ENCODE measurements around the gene C19orf85.

The C19orf85 gene

DNA sequence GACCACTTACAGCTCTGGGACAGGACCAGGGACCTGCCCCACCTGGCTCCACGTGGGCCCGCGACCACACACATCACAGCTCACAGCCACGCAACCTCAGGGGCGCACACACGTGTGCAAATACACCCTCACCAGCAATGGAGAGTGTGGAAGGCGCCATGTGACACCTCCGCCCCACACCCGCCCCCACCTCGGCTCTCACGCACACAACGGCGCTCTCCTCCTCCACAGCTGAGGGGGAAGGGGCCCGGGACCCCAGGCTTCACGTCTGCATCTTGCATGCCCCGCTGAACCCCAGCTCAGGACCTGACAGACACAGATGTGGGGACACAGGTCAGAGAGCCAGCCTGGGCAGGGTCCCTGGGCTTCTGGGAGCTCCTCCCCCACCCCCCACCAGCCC is 15.1 kb downstream of the C19orf85 start:
- TF ChIP-seq EGR1 (IDR thresholded peaks at IDR 0.05) = no peak
- no peak for TF ChIP-seq TEAD4 (IDR thresholded peaks at IDR 0.05)
- no peak for TF ChIP-seq CREB1 (IDR thresholded peaks at IDR 0.05; ENCODE audit: low read depth)
- no peak for TF ChIP-seq TAF1 (IDR thresholded peaks at IDR 0.05; ENCODE audit: low read depth)

DNA sequence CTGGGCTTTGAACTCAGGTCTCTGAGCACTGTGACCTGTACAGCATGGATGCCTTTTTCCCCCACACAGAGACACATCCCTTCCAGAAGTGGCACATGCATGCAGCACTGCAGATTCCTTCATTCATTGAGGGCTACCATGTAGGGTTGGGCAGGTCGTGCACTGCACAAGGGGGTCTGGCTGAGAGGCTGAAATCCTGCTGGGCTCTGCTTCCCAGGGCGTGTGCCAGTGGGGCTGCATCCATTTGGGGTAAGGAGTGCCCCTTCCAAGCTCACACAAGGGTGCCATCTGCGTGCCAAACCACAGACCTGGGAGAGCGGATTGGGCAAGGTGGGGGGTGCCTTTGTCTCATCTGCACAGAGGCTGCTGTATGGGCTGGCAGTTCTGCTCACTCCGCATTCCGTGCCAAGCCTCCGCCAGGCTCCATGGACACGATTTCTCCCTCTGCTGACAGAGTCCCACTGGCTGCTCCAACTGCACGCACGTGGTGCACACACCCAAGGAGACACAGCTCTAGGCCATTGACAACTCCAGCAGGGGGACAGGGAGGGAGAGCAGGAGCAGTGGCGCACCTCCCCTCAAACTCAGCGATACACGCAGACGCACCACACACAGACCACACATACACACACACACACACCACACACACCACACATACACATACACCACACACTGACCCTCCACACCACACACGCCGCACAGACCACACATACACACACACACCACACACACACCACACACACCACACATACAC is 17.0 kb downstream of the C19orf85 start:
- TF ChIP-seq CEBPB (IDR thresholded peaks at IDR 0.05) (peak; percentile 38; the same call in 1 of the 2 replicates), EGR1 (IDR thresholded peaks at IDR 0.05) (no peak), TAF1 (IDR thresholded peaks at IDR 0.05; ENCODE audit: low read depth) (no peak), TCF12 (IDR thresholded peaks at IDR 0.05; ENCODE audit: low read depth) (peak; percentile 33; the same call in 1 of the 2 replicates), NFIC (IDR thresholded peaks at IDR 0.05) (peak; percentile 95), TEAD4 (IDR thresholded peaks at IDR 0.05) (peak; percentile 52; the same call in 1 of the 2 replicates), FOXM1 (IDR thresholded peaks at IDR 0.05; ENCODE audit: borderline replicate concordance, low read depth) (no peak), ZBTB7A (IDR thresholded peaks at IDR 0.05; ENCODE audit: low read depth) (no peak), CREB1 (IDR thresholded peaks at IDR 0.05; ENCODE audit: low read depth) (no peak), YY1 (IDR thresholded peaks at IDR 0.05; ENCODE audit: low read depth) (0 out of 2 replicates have a peak, but pooled peaks have one; percentile 17), EP300 (IDR thresholded peaks at IDR 0.05; ENCODE audit: borderline replicate concordance) (peak; percentile 45; the same call in 1 of the 2 replicates), RAD21 (IDR thresholded peaks at IDR 0.05; ENCODE audit: low read depth) (no peak)
- TF ChIP-seq, protein P1, sequence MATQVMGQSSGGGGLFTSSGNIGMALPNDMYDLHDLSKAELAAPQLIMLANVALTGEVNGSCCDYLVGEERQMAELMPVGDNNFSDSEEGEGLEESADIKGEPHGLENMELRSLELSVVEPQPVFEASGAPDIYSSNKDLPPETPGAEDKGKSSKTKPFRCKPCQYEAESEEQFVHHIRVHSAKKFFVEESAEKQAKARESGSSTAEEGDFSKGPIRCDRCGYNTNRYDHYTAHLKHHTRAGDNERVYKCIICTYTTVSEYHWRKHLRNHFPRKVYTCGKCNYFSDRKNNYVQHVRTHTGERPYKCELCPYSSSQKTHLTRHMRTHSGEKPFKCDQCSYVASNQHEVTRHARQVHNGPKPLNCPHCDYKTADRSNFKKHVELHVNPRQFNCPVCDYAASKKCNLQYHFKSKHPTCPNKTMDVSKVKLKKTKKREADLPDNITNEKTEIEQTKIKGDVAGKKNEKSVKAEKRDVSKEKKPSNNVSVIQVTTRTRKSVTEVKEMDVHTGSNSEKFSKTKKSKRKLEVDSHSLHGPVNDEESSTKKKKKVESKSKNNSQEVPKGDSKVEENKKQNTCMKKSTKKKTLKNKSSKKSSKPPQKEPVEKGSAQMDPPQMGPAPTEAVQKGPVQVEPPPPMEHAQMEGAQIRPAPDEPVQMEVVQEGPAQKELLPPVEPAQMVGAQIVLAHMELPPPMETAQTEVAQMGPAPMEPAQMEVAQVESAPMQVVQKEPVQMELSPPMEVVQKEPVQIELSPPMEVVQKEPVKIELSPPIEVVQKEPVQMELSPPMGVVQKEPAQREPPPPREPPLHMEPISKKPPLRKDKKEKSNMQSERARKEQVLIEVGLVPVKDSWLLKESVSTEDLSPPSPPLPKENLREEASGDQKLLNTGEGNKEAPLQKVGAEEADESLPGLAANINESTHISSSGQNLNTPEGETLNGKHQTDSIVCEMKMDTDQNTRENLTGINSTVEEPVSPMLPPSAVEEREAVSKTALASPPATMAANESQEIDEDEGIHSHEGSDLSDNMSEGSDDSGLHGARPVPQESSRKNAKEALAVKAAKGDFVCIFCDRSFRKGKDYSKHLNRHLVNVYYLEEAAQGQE (IDR thresholded peaks at IDR 0.05; ENCODE audit: low read depth) = no peak
- TF ChIP-seq, protein P2, sequence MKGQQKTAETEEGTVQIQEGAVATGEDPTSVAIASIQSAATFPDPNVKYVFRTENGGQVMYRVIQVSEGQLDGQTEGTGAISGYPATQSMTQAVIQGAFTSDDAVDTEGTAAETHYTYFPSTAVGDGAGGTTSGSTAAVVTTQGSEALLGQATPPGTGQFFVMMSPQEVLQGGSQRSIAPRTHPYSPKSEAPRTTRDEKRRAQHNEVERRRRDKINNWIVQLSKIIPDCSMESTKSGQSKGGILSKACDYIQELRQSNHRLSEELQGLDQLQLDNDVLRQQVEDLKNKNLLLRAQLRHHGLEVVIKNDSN (IDR thresholded peaks at IDR 0.05) = peak; percentile 64
- TF ChIP-seq, protein P3, sequence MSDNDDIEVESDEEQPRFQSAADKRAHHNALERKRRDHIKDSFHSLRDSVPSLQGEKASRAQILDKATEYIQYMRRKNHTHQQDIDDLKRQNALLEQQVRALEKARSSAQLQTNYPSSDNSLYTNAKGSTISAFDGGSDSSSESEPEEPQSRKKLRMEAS (IDR thresholded peaks at IDR 0.05) = peak; percentile 83

DNA sequence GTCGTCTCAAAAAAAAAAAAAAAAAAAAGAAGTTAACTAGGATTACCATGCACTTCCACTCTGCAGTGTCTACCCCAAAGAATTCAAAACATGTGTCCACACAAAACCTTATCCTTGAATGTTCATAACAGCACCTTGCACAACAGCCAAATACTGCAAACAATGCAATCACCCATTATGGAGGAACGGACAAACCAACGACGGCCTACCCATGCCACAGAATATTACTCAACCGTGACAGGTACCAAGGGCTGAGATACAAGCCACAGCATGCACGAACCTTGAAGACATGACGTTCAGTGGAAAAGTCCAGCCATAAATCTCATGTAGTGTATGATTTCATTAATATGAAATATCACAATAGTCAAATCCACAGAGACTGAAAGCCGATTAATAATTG is 18.5 kb downstream of the C19orf85 start:
- TF ChIP-seq, protein P2 (IDR thresholded peaks at IDR 0.05) = no peak
- TF ChIP-seq EGR1 (IDR thresholded peaks at IDR 0.05) = no peak
- no peak for TF ChIP-seq EP300 (IDR thresholded peaks at IDR 0.05; ENCODE audit: borderline replicate concordance)
- TF ChIP-seq CEBPB (IDR thresholded peaks at IDR 0.05) = no peak
- TF ChIP-seq, protein P3 (IDR thresholded peaks at IDR 0.05) = no peak
- no peak for TF ChIP-seq TCF12 (IDR thresholded peaks at IDR 0.05; ENCODE audit: low read depth)
- TF ChIP-seq FOXM1 (IDR thresholded peaks at IDR 0.05; ENCODE audit: borderline replicate concordance, low read depth) = no peak
- TF ChIP-seq, protein P1 (IDR thresholded peaks at IDR 0.05; ENCODE audit: low read depth) = no peak
- TF ChIP-seq NFIC (IDR thresholded peaks at IDR 0.05) = no peak
- TF ChIP-seq TAF1 (IDR thresholded peaks at IDR 0.05; ENCODE audit: low read depth) = no peak
- TF ChIP-seq RAD21 (IDR thresholded peaks at IDR 0.05; ENCODE audit: low read depth) = no peak
- TF ChIP-seq YY1 (IDR thresholded peaks at IDR 0.05; ENCODE audit: low read depth) = no peak
- TF ChIP-seq CREB1 (IDR thresholded peaks at IDR 0.05; ENCODE audit: low read depth) = no peak
- no peak for TF ChIP-seq ZBTB7A (IDR thresholded peaks at IDR 0.05; ENCODE audit: low read depth)
- no peak for TF ChIP-seq TEAD4 (IDR thresholded peaks at IDR 0.05)

DNA sequence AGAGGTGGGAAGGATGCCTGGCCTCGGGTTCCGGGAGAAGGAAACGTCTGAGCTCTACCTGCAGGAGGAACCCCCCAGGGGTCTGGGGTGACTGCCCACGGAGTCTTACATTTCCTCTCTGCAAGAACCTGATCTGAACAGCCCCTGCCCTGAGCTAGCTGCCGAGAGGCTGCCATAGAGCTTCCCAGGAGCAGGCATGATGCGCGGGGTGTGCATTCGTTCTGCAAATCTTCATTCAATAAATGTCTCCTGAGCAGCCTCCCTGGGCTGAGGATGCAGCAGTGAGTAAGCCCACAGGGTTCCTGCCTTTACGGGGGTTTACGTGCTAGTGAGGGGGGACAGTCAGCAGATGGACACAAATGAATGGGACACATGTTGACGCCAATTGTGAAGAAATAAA is 19.9 kb downstream of the C19orf85 start:
- TF ChIP-seq, protein P3 (IDR thresholded peaks at IDR 0.05) = no peak
- TF ChIP-seq EGR1 (IDR thresholded peaks at IDR 0.05) (no peak), RAD21 (IDR thresholded peaks at IDR 0.05; ENCODE audit: low read depth) (no peak), CEBPB (IDR thresholded peaks at IDR 0.05) (no peak), YY1 (IDR thresholded peaks at IDR 0.05; ENCODE audit: low read depth) (no peak), EP300 (IDR thresholded peaks at IDR 0.05; ENCODE audit: borderline replicate concordance) (no peak), TEAD4 (IDR thresholded peaks at IDR 0.05) (no peak), FOXM1 (IDR thresholded peaks at IDR 0.05; ENCODE audit: borderline replicate concordance, low read depth) (no peak), NFIC (IDR thresholded peaks at IDR 0.05) (no peak), CREB1 (IDR thresholded peaks at IDR 0.05; ENCODE audit: low read depth) (no peak), TCF12 (IDR thresholded peaks at IDR 0.05; ENCODE audit: low read depth) (no peak), ZBTB7A (IDR thresholded peaks at IDR 0.05; ENCODE audit: low read depth) (no peak), TAF1 (IDR thresholded peaks at IDR 0.05; ENCODE audit: low read depth) (no peak)
- TF ChIP-seq, protein P2 (IDR thresholded peaks at IDR 0.05) = no peak
- TF ChIP-seq, protein P1 (IDR thresholded peaks at IDR 0.05; ENCODE audit: low read depth) = no peak
